HG02798 (cell line): ENCODE results near the gene RPL3.

Experiments
- ATAC-seq: cut with Tn5 transposase; IDR thresholded peaks from one replicate; pipeline ENCODE4 v1.9.1; 2021; ENCODE audit warnings: mild to moderate bottlenecking; ENCODE audit not compliant: unreplicated experiment, poor library complexity

The RPL3 gene

DNA sequence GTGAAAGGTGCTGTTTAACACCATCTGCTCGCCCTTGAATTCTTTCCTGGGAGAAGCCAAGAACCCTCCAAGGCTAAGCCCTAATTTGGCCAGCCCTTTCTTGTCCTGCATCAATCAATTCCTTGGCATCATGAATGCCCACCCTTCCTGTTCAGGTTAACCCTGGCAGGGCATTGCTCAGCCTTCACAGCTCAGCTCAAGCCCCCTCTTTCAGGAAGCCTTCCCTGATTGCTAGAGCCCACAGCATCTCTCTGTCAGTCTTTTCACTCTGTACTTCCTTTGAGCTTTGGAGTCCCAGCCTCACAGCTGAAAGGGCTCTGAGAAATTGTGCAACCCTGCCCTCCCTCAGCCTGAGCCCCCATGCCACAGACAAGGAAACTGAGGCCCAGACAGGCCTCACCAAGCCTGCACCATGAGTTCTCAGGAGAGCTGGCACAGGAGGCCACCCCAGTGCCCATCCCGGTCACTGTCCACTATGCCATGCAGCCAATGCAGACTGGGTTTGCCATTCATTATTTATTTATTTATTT lies 16.9 kb downstream of the RPL3 start:
- ATAC-seq: no peak

DNA sequence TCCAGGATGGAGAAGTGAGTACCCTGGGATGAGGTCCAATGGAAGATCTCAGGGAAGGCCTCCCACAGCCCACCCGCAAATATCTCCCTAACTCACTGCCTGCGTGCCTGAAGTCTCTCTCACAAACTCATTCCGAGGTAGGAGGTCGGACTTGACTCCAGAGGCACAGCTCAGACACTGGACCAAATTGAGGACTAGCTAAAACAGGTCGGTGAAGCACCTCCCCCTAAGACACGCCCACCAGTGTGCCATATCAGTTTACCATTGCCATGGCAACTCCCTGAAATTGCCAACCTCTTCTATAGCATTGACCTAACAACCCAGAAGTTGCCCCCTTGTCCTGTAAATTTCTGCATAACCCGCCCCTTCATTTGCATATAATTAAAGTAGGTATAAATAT lies 17.5 kb downstream of the RPL3 start:
- no peak for ATAC-seq

DNA sequence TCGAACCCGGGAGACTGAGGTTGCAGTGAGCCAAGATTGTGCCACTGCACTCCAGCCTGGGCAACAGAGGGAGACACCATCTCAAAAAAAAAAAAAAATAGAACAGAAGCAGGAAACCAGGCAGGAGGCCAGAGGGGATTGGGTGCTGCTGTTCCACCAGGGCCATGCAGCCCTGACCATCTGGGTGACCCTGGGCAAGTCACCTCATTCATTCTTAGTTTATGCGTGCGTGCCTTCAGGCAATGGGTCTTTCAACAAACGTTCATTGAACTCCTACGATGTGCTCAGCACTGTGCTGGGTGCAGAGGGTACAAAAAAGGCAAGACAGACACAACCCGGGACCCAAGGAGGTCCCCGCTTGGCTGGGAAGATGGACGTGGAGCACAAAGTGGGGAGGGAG lies 18.3 kb downstream of the RPL3 start:
- no peak for ATAC-seq

DNA sequence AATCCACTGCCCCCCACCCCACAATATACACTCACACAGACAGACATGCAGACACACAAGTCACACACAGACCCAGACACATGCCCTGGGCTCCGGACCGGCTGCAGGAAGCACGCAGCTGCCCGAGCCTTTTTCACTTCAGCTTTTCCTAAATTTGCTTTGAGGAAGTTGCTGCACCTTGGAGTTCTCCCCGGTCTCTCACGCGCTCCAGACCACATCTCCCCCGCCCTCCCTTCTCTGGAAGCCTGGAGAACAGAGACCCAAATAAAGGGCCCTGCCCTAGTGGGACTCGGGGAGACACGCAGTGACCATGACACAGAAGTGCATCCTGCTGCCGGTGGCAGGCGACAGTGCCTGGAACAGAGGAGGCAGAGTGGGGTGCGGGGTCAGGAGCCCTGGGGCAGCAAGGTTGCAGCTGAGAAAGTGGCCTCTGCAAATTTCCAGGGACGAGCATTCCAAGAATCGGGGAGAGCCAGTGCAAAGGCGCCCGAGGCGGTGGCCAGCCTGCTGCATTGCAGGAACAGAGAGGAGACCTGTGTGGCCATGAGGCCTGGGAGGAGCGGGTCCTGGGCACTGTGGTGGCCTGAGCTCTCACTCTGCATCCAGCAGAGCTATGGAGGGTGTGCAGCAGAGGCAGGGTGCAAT lies 19.1 kb downstream of the RPL3 start:
- no peak for ATAC-seq

DNA sequence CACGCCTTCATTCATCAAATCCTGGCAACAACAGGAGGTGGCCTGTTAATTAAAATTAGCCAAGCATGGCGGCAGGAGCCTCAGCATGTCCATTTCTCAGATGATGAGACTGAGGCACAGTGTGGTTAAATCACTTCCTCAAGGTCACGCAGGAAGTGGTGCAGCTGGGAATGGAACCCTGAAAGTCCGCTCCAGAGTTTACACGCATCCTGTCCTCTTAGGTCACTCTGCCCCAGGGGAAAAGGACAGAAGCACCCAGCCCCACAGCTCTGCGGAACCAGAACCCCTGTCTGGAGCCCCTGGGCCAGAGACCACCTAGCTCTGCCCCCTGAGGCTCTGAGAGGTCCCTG lies 19.6 kb downstream of the RPL3 start:
- ATAC-seq: no peak

DNA sequence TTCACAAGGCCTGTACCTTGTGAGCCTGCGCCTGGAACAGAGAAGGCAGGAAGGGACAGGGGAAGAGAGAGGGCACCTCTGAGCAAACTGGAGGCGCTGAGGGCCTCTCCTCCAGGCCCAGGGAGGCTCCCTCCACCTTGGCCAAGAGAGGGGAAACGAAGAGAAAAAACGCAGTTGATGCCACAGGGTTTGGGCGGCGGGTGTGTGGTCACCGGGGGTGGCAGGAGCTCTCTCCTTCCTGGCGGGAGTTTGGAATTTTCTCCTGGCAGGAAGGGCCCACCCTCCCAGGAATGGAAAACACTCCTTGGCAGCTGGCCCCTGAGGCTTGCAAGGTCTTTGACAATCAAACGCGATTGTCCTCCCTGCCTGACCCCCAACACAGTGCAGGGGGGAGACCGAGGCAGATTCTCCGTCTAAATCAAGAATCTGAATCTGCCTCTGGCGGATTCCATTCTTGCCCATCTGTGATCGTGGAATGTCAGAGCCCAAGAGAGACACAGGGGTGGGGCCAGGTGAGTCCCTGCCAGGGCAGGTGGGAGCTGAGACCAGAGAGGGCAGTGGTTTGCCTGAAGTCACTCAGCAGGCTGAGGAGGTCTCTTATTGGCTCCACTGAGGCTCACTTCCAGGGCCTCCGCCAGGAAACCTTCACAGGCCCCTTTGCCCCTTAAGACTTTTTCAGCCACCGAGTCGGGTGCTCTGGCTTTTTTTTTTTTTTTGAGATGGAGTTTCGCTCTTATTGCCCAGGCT lies 21.0 kb downstream of the RPL3 start:
- no peak for ATAC-seq

DNA sequence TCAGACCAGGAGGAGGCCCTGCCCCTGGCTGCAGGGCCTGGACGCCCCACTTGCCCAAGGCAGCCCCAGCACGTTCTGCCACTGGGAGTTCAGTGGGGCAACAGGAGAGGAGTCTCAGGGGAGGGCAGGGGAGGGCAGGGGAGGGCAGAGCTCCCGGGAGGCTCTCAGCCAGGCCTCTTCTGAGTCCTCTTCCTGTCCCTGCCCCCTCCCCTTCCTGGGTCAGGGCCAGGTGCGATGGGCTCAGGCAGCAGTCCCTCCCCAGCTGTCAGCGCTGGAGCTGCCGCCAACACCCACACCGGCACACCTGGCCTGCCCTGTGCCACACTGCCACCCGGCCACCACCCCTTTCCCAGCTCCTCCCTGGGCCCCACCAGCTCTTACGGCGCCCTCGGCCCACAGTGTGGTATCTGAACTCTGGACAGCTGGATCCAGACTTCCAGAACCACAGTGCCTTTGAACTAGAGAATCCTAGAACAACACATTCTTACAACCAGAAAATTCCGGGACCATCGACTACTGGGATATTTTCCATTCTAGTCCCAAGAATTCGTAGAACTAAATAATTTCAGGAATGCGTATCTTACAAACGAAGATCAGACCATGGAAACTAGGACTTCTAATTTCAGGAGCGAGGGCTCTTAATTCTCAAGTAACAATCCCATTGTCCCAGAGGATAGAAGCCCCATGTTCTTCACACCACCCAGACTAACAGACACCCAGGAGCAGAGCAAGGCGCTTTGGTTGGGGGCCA lies 21.8 kb downstream of the RPL3 start:
- ATAC-seq: no peak

DNA sequence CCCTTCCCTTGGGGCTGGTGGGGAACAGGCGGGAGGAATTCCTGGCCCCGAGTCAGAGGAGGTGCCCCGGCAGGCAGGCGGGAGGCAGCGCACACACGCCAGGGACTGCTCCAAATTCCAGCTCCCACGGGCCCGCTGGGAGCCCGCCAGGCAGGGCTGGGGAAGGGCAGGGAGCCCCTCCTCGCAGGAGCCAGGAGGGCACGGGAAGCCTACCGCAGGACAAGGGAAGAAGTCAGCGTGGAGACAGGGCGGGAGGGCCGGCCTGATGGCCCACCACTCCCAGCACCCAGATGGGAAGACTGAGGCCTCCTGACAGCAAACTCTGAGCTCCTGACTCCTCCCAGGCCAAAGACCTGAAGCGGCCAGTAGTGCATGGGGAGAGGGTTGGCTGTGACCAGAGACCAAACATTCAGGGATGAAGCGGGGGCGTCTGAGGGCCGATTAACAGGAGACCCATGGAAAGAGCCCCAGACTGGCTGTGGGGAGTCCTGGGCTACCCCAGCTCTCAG lies 22.4 kb downstream of the RPL3 start:
- ATAC-seq: no peak

DNA sequence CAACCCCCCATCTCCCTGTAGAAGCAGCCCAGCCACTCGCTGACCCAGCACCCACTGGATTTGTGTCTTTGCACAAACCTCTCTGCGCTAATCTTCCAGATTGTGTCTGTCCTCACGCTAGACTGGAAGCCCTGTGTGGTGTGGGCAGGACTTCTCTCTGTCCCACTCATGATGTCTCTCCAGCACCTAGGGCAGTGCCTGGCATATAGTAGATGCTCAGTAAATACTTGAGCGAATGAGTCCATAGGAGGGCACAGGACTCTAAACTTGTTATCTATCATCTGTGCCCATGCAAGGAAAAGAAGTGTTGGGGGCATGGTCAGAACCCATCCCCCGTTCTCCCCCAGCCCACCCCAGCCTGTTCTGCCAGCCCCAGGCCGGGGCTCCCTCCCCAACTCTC lies 22.9 kb downstream of the RPL3 start:
- ATAC-seq: no peak

DNA sequence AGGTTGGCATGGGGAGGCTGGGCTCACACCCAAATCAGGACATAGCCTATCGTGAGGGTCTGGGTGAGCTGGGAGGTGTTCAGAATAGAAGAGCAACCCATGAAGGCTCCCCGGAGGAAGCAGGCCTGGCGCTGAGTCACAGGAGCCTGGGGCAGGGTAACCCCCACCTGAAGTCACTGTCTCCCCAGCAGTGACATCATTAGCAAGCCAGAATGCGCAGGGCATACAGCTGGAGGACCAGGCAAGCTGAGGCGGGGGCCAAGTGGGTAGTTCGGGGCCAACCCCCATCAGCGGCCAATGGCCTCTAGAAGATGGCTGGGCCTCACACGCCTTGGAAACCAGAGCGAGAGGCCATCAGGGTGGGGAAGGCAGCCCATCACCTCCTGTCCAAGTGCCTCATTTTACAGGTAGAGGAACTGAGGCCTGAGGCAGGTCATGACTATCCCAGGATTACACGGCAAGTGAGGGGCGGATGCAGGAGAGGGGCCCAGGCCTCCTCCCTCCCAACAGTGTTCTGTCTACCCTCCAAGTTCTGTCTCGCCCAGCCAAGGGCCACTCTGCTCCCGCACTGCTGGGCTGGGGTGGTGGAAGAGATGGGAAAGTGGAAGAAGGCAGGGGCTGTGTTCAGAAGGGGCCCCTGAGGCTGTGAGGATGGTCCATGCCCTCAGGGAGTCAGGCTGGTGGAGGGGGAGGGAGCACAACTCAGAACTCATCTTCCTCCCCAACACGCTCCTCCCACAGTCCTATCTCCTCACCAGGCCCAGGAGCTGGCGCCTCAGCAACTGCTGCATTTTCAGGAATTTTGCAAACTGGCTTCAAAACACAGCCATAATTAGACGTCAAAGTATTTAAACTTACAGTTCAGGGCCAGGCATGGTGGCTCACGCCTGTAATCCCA lies 24.6 kb downstream of the RPL3 start:
- no peak for ATAC-seq

DNA sequence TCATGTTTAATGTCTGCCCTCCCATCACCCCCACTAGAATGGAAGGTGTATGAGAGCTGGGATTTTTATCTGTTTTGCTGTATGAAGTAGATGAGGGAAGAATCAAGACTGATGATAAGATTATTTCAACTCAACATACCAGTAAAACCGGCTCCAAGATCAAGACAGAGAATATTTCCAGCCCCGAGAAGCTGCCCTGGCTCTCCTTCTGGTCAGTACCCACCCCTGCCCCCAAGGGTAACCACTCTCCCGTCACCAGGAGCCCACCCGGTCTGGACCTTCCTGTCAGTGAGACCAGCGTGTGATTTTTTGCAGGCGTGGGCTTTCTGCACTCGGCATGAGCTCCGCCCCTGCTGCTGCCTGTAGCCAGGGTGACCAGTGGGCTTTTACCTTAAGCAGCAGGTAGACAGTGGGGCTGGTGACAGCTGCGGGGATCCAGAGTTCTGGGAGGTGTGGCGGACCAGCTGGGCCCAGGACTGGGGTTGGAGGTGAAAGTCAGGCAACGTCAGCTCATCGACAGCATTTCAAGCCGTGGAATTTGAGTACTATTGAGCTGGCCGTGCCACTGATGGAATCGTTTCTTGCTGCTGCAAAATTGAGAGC lies 25.6 kb downstream of the RPL3 start:
- no peak for ATAC-seq

DNA sequence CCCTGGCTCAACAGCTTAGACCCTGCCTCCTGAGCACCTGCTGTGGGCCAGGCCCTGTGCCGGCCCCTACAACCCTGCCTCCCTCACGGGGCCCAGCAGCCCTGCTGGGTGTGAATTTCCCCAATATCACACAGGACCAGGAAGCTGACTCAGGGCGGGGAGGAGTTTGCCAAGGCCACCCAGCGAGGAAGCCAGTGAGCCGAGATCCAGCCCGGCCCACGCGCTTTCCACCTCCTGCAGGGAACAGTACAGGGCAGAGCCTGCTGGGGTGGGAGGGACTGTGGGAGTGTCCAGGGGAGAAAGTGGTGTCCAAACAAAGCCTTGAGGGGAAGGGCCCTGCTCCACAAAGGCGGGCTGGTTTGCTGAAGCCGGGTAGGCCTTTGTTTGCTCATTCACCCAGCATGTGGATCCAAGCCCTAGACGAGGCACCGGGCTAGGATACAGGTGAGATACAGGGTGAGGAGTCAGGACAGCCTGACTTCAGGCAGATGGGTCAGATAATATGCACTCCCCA lies 26.8 kb downstream of the RPL3 start:
- no peak for ATAC-seq

DNA sequence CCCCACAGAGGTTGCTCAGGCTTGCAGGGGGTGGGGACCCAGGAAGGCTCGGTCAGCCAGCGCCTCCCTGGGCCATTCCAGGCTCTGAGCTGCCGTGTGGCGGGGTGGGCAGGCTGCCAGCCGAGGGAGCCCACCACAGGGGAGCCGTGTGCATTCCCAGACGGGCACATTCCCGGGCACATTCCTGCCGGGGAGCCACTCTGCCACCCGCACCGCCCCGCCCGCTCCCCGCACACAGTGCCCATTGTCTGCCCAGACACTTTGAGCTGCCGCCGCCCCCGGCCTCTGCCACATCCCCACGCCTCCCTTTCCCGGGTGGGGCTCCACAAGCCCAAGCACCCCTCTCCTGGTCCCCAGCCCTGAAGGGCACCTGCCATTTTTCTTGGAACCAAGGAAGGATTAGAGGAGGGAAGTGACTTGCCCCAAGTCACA lies 27.4 kb downstream of the RPL3 start:
- ATAC-seq: no peak

DNA sequence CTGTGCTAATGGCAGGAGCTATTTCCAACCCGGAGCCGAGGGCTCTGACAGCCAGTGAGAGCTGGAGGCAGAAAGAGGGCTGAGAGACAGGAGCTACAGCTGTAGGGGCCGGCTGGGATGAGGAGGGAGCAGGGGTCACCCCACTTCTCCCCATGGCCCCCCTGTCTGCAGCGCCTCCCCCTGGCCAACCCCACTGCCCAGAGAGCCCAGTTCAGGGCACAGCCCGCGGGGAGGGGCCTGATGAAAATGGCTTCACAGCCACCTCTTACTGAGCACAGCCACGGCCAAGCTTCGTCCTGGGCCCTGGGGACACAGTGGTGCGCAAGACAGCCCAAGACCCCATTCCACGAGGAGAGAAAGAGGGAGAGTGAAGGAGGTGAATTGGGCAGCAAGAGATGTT lies 27.9 kb downstream of the RPL3 start:
- no peak for ATAC-seq

DNA sequence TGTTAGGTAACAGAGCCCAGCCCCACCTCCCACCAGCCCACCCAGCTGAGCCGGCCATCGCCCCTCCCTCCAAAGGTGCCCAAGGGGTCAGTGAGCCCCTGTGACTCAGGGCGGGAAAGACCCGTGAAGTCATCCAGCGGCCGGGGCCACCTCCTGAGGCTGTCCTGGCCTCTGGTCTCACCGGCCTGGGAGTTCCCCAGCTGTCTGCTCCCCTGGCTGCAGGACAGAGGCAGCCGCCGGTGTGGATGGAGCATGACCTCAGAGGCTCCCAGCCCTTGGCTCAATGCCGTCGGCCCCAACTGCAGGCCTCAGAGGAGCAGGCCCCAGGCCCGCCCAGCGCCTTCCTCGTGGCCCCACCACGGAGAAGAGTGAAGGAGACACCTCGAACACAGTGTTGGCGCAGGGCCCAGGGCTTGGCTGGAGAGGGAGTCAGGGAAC lies 28.7 kb downstream of the RPL3 start:
- ATAC-seq: no peak

DNA sequence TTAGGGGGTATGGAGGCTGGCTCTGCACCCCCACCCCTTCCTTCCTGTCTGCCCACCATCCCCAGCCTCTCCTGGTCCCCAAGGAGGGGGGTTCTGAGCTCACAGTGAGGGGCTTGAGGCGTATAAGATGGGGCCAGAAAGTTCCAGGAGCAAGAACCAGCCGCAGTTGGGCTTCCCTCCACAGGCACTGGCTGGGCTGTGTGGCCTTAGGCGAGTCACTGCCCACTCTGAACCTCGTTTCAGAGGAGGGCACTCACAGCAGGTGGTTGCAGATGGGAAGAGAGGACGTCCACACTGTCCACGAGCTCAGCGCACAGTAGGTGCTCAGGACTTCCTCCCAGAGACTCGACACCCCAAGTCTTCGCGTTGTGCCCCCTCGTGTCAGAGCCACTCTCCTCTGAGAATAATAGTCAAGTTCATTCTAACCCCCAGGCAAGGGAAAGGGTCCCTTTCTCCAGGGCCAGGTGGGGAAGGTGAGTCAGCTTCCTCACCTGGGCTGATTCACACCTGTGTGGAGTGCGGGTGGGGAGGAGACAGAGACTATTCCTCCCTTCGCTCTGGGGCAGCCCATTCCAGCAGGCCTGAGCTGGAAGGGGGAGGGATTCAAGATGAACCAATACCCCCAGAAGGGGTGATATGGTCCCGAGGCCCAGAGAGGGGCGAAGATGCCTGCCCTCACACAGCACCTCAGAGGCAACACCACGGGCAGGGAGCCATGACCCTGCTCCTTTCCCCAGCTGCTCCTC lies 29.3 kb downstream of the RPL3 start:
- no peak for ATAC-seq

DNA sequence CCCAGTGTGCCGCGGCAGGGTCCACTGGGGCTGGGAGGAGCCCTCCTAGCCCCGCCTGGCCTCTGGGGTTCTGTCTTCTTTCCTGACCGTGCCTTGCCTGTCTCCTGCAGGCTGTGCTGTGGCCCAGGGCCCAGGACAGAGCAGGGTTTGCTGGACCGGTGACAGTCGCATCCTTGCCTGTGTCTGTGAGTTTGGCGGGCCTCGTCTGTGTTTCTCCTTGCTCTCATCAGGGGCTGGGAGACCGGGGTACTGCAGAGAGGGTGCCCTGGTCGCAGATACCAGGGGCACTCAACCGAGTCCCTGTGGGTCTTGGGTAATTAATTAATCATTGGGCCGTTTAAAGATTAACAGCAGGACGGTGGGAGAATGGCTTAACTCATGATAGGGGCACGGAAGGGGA lies 29.9 kb downstream of the RPL3 start:
- ATAC-seq: no peak

DNA sequence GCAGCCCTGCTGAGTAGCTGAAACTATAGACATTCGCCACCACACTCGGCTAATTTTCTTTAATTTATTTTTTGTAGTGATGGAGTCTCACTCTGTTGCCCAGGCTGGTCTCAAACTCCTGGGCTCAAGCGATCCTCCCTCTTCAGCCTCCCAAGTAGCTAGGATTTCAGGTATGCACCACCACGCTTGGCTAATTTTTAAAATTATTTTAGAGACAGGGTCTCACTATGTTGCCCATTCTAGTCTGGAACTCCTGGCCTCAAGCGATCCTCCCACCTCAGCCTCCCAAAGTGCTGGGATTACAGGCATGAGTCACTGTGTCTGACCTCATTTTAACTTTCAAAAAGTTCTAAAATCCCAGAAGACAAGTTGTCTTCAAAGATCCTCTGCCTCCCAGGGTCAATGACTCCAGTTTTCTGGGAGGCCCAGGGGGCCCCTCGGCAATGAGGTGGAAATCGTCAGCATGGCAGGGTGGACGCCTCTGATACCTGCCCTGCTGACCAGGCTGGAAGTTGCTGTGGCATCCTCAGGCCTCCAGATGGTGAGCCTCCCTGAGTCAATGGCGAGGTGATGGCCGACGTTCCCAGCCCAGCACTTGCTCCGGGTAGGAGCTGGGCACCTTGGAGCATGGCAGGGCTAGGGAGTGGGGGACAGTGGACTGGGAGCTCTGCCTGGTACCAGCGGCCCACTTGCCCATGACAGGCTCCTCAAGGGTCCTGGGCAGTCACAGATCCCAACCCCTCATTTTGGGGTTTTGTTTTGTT lies 31.1 kb downstream of the RPL3 start:
- no peak for ATAC-seq
